Measurements from ENCODE around the gene TRAF3IP3. TPM values are rescaled to one million over a fixed set of nuclear protein-coding genes. Genes with fewer than 3 reads are reported as not detected.

Gene TRAF3IP3
- total and polyA plus RNA-seq, 4 donors = 0.88 to 9.0 (median 2.7) TPM

DNA sequence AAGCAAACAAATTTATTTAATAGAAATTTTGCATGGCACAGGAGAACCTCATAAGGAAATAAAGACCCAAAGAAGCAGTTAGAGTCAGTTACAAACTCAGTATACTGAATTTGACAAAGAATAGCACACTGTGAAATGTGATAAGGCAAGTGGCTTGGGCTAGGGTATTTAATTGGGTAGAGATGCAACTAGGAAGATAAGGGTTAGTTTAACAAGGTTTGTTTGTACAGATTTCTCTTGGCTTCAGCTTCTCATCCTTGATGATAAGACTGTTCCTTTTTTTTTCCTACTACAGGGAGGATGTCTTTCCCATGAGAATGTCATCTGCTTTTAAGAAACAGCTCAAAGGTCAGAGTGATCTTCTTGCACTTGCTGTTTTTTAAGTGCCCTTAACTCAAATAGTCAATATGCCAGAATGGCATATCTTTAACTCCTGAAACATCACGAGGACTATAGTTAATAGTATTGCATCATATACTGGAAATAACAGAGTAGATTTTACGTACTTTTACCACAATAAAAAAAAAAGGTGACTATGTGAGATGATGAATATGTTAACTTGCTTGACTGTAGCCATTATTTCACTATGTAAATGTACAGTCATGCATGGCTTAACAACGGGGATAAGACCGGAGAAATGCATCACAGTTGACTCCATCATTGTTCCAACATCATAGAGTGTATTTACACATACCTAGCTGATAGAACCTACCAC lies 9.2 kb upstream of the TRAF3IP3 start:
- H3K9me3 ChIP-seq (ENCODE audit: control insufficient read depth, low read length) = no peaks in the 10 kb centered on the region
- H3K27me3 ChIP-seq (ENCODE audit: control insufficient read depth in 1 of 2, insufficient read depth in 2 of 2, low read length in 1 of 2) = no peaks in the 10 kb centered on the region
- intact Hi-C loops (cut with DNase I) = loop anchor here (5.0 kb wide), 2 partner anchors 119 to 169 kb away; no protein-coding TSS in a partner anchor
- no peaks in the 10 kb centered on the region for H3K4me1 ChIP-seq (ENCODE audit: control insufficient read depth in 1 of 2, insufficient read depth in 2 of 2, low read length in 2 of 2)
- DNase-seq (no peak), ATAC-seq (ENCODE audit: low FRiP score) (no peak)
- no peak overlapping the region for H3K27ac ChIP-seq (ENCODE audit: low read depth in 1 of 2, low read length in 2 of 2)
- no peak overlapping the region for H3K4me3 ChIP-seq (ENCODE audit: low read length in 2 of 2)
- no peaks in the 10 kb centered on the region for H3K36me3 ChIP-seq (ENCODE audit: control insufficient read depth in 1 of 2, insufficient read depth in 2 of 2, low read length in 1 of 2)
- 80 to 83% methylated on average over 4 of the region's 4 CpGs for WGBS, 2 donors

DNA sequence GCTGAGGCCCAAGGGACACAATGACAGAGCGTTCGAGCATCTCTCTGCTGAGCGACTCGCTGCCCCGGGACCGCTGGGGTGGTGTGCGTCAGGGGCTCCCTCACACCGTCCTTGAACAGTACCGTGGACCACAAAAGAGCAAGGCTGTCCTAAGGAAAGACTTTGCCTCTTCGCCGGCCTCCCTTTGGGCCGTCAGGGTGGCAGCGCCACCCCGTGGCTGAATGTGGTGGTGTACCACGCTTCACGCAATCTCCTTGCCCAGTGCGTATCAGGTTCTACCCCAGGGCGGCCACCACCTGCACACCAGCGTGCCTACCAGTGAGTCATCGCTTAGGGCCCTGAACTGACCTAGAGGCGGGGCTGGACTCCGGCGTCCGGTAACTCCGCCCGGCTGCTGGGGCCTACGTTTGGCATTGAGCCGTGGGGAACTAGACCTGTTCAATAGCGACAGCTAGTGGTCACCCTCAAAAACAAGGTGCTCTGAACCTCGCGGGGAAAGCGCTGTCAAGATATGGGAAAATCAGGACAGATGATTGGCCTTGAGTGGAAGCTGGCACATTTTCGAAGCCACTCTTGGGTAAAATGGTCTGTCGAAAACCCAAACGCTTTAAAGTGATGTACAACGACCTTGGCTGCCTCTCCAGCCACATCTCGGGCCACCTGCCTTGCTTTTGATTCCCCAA lies 8.1 kb upstream of the TRAF3IP3 start:
- Histone ChIP-seq H3K27ac (ENCODE audit: low read depth in 1 of 2, low read length in 2 of 2) (no peak overlapping the region), H3K27me3 (ENCODE audit: control insufficient read depth in 1 of 2, insufficient read depth in 2 of 2, low read length in 1 of 2) (no peaks in the 10 kb centered on the region), H3K9me3 (ENCODE audit: control insufficient read depth, low read length) (no peaks in the 10 kb centered on the region), H3K36me3 (ENCODE audit: control insufficient read depth in 1 of 2, insufficient read depth in 2 of 2, low read length in 1 of 2) (no peaks in the 10 kb centered on the region), H3K4me3 (ENCODE audit: low read length in 2 of 2) (no peak overlapping the region), H3K4me1 (ENCODE audit: control insufficient read depth in 1 of 2, insufficient read depth in 2 of 2, low read length in 2 of 2) (no peaks in the 10 kb centered on the region)
- WGBS, 2 donors = 9 to 13% methylated on average over 37 of the region's 37 CpGs
- ATAC-seq (ENCODE audit: low FRiP score) (peak; percentile 92), DNase-seq (peak; percentile 94)
- intact Hi-C loops (cut with DNase I) = loop anchor here (5.0 kb wide), 2 partner anchors 120 to 170 kb away; no protein-coding TSS in a partner anchor

DNA sequence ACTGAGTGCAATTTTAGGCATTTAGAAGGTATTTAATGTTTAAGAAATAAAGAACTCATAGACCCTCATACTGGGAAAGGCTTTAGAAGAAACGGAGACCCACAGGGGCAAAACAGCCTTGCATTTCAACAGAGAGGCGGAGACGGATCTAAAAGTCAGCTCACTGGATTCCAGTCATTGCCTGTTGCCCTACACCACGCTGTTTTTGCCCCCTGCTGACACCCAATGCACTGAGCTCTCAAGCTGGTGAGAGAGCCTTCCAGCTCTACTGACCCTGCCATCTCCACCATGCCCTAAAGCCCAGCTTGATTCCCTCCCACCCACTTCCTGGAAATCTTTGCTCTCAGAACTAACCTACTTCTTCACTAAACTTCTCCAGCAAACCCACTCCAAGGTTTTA lies 7.2 kb upstream of the TRAF3IP3 start:
- intact Hi-C loops (cut with DNase I) = loop anchor here (5.0 kb wide), 2 partner anchors 121 to 171 kb away; no protein-coding TSS in a partner anchor

DNA sequence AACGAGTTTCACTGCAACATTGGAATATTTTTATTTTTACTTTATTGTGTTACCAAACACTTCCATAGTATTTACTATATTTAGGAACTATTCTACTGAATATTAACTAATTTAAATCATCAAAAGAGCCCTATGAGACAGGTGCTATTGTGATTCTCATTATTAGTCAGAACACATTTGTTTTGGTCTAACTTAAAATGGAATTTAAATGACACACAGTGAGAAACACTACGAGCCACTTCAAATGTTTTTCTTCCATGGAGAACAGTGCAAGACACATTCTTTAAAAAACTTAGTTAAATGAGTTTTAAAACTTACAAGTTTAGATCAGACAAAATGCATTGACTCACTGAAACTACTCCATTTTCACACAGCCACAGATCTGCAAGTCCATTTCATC lies 6.6 kb upstream of the TRAF3IP3 start:
- no peaks in the 10 kb centered on the region for H3K36me3 ChIP-seq (ENCODE audit: control insufficient read depth in 1 of 2, insufficient read depth in 2 of 2, low read length in 1 of 2)
- DNase-seq (no peak), ATAC-seq (ENCODE audit: low FRiP score) (no peak)
- 55 to 58% methylated on average over 2 of the region's 2 CpGs for whole genome bisulfite sequencing, 2 donors
- intact Hi-C loops (cut with DNase I) = loop anchor here (5.0 kb wide), 2 partner anchors 122 to 172 kb away; no protein-coding TSS in a partner anchor
- no peaks in the 10 kb centered on the region for H3K4me1 ChIP-seq (ENCODE audit: control insufficient read depth in 1 of 2, insufficient read depth in 2 of 2, low read length in 2 of 2)
- no peaks in the 10 kb centered on the region for H3K27me3 ChIP-seq (ENCODE audit: control insufficient read depth in 1 of 2, insufficient read depth in 2 of 2, low read length in 1 of 2)
- no peak overlapping the region for H3K27ac ChIP-seq (ENCODE audit: low read depth in 1 of 2, low read length in 2 of 2)
- H3K9me3 ChIP-seq (ENCODE audit: control insufficient read depth, low read length) = no peaks in the 10 kb centered on the region
- no peak overlapping the region for H3K4me3 ChIP-seq (ENCODE audit: low read length in 2 of 2)

More for the DNA sequence above, 7.2 kb upstream of the TRAF3IP3 start:
- DNase-seq = no peak
- H3K4me3 ChIP-seq (ENCODE audit: low read length in 2 of 2) = no peak overlapping the region
- no peaks in the 10 kb centered on the region for H3K4me1 ChIP-seq (ENCODE audit: control insufficient read depth in 1 of 2, insufficient read depth in 2 of 2, low read length in 2 of 2)
- no peaks in the 10 kb centered on the region for H3K27me3 ChIP-seq (ENCODE audit: control insufficient read depth in 1 of 2, insufficient read depth in 2 of 2, low read length in 1 of 2)
- no peaks in the 10 kb centered on the region for H3K36me3 ChIP-seq (ENCODE audit: control insufficient read depth in 1 of 2, insufficient read depth in 2 of 2, low read length in 1 of 2)
- H3K27ac ChIP-seq (ENCODE audit: low read depth in 1 of 2, low read length in 2 of 2) = no peak overlapping the region
- no peaks in the 10 kb centered on the region for H3K9me3 ChIP-seq (ENCODE audit: control insufficient read depth, low read length)
- WGBS, 2 donors = 65 to 76% methylated on average over 4 of the region's 4 CpGs
- no peak for ATAC-seq (ENCODE audit: low FRiP score)

DNA sequence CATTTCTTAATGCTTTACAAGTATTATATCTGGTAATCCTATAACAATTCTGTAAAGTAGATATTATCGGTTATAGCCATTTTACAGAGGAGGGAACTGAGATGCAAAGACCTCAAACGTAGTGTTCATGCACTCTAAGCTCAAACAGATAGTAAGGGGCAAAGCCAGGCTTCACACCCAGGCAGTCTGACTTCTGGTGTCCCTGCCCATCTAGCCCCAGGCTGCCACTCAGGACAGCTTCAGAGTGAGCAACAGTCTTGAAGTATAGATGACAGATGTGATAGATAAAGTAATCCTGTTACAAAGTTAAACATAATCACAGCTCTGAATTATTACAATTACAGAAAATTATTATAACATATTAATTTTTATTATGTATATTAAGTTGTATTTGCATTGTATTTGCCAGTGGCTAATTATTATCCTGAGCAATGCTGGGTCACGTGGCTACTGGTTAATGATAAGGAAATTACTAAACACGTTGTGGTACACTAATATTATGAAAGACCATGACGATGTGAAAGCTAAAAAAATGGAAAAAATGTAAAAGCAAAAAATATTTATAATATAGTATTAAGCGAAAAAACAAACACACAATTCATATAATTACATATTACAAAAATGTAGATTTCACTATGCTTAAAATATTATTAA lies 6.1 kb upstream of the TRAF3IP3 start:
- intact Hi-C loops (cut with DNase I) = loop anchor here (5.0 kb wide), 2 partner anchors 122 to 172 kb away; no protein-coding TSS in a partner anchor
- Histone ChIP-seq H3K9me3 (ENCODE audit: control insufficient read depth, low read length) (no peaks in the 10 kb centered on the region), H3K4me3 (ENCODE audit: low read length in 2 of 2) (no peak overlapping the region), H3K36me3 (ENCODE audit: control insufficient read depth in 1 of 2, insufficient read depth in 2 of 2, low read length in 1 of 2) (no peaks in the 10 kb centered on the region), H3K4me1 (ENCODE audit: control insufficient read depth in 1 of 2, insufficient read depth in 2 of 2, low read length in 2 of 2) (no peaks in the 10 kb centered on the region), H3K27me3 (ENCODE audit: control insufficient read depth in 1 of 2, insufficient read depth in 2 of 2, low read length in 1 of 2) (no peaks in the 10 kb centered on the region), H3K27ac (ENCODE audit: low read depth in 1 of 2, low read length in 2 of 2) (no peak overlapping the region)
- no peak for ATAC-seq (ENCODE audit: low FRiP score)
- DNase-seq = no peak
- 74 to 77% methylated on average over 6 of the region's 6 CpGs for WGBS, 2 donors

DNA sequence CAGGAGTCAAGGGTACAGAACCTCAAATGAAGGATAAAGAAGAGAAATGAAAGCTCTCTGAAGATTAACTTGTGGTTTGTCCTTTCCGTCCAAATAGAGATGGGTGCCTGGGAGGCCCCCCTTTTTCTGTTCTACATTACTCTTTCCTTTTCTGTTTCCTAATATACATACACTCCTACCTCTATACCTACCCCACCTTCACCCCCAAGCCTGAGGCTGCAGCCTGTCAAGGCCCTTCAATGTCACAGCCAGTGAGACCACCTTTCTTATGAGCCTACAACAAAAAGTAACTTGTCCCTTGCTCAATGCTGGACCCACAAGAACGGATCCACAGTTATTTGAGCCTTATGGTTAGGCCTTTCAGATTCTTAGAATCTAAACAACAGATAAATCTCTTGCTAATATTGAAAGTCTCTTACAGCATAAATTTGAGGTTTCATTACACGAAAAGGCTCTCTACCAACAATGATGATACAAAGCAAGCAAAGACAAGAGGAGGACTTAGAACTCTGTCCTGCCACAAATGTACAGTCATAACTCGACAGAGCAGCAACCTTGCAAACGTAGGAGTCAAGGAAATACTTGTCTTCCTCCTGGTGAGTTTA lies 4.1 kb upstream of the TRAF3IP3 start:
- intact Hi-C loops (cut with DNase I) = no loop called here
- no peaks in the 10 kb centered on the region for H3K9me3 ChIP-seq (ENCODE audit: control insufficient read depth, low read length)
- ATAC-seq (ENCODE audit: low FRiP score) (no peak), DNase-seq (no peak)
- H3K36me3 ChIP-seq (ENCODE audit: control insufficient read depth in 1 of 2, insufficient read depth in 2 of 2, low read length in 1 of 2) = no peaks in the 10 kb centered on the region
- H3K4me3 ChIP-seq (ENCODE audit: low read length in 2 of 2) = no peak overlapping the region
- 64 to 84% methylated on average over 5 of the region's 5 CpGs for WGBS, 2 donors
- H3K4me1 ChIP-seq (ENCODE audit: control insufficient read depth in 1 of 2, insufficient read depth in 2 of 2, low read length in 2 of 2) = no peaks in the 10 kb centered on the region
- H3K27ac ChIP-seq (ENCODE audit: low read depth in 1 of 2, low read length in 2 of 2) = no peak overlapping the region
- H3K27me3 ChIP-seq (ENCODE audit: control insufficient read depth in 1 of 2, insufficient read depth in 2 of 2, low read length in 1 of 2) = no peaks in the 10 kb centered on the region

DNA sequence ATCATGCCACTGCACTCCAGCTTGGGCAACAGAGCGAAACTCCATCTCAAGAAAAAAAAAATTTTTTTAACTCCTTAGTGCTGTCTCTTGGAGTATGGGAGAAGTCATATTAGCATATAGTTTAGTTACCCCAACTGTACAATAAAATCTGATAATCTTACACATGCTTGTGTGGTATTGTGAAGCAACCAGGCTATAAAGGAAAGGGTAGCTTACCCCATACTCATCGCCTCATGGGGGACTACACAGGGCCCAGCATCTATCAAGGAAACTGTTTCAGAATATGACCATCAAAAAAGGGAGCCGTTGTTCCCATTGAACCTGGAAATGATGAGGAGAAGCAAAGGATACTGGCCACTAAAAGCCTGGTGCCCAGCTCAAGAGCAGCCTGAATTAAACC lies 3.0 kb upstream of the TRAF3IP3 start:
- 88 to 89% methylated on average over 3 of the region's 3 CpGs for whole genome bisulfite sequencing, 2 donors
- Histone ChIP-seq H3K4me3 (ENCODE audit: low read length in 2 of 2) (no peak overlapping the region), H3K36me3 (ENCODE audit: control insufficient read depth in 1 of 2, insufficient read depth in 2 of 2, low read length in 1 of 2) (no peaks in the 10 kb centered on the region), H3K9me3 (ENCODE audit: control insufficient read depth, low read length) (no peaks in the 10 kb centered on the region), H3K27ac (ENCODE audit: low read depth in 1 of 2, low read length in 2 of 2) (no peak overlapping the region), H3K4me1 (ENCODE audit: control insufficient read depth in 1 of 2, insufficient read depth in 2 of 2, low read length in 2 of 2) (no peaks in the 10 kb centered on the region), H3K27me3 (ENCODE audit: control insufficient read depth in 1 of 2, insufficient read depth in 2 of 2, low read length in 1 of 2) (no peaks in the 10 kb centered on the region)
- DNase-seq = no peak
- ATAC-seq (ENCODE audit: low FRiP score) = no peak
- intact Hi-C loops (cut with DNase I) = no loop called here

DNA sequence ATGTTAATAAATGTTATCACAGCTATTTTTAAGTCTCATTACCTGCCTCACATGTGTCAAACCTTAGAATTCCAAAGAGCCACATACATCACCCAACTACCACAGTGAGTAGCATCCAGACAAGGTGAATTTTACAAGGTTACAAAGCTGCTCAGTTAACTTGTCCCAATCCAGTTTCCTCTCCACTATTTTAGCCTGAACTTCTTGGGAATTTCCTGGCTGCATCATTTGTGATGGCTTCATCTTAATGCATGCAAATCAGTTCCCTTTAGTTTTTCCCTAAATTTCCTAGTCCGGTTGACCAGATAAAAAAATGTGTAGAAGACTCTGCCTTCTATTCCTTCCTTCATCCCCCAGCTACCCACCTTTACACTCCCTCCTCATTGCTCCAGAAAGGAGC lies 597 bp upstream of the TRAF3IP3 start:
- H3K4me1 ChIP-seq (ENCODE audit: control insufficient read depth in 1 of 2, insufficient read depth in 2 of 2, low read length in 2 of 2) = no peaks in the 10 kb centered on the region
- intact Hi-C loops (cut with DNase I) = no loop called here

More for the DNA sequence above, 597 bp upstream of the TRAF3IP3 start:
- DNase-seq (no peak), ATAC-seq (ENCODE audit: low FRiP score) (no peak)
- no peaks in the 10 kb centered on the region for H3K27me3 ChIP-seq (ENCODE audit: control insufficient read depth in 1 of 2, insufficient read depth in 2 of 2, low read length in 1 of 2)
- no peak overlapping the region for H3K4me3 ChIP-seq (ENCODE audit: low read length in 2 of 2)
- no peak overlapping the region for H3K27ac ChIP-seq (ENCODE audit: low read depth in 1 of 2, low read length in 2 of 2)
- no peaks in the 10 kb centered on the region for H3K36me3 ChIP-seq (ENCODE audit: control insufficient read depth in 1 of 2, insufficient read depth in 2 of 2, low read length in 1 of 2)
- H3K9me3 ChIP-seq (ENCODE audit: control insufficient read depth, low read length) = no peaks in the 10 kb centered on the region
- 87 to 90% methylated on average over 1 of the region's 1 CpG for WGBS, 2 donors

Data from aorta (tissue), 5 donors.